WTC11 (cell line): ENCODE results near the gene MRPL11. TPM values are rescaled to one million over a fixed set of nuclear protein-coding genes. Genes with fewer than 3 reads are reported as not detected.

Experiments used
- ATAC-seq: fragments of 200-7000 bp; cut with Tn5 transposase; 2 replicates; pipeline ENCODE4 v1.10.0; 2021; ENCODE audit warnings: mild to moderate bottlenecking, moderate library complexity
- CTCF ChIA-PET: fragments of 300-600 bp; sonication (Branson Sonifier 250); formaldehyde crosslinking; loops from one replicate; lab custom pipeline; 2021; ENCODE audit warnings: antibody characterized with exemption; lab: Charles Lee
- POLR2A ChIA-PET: fragments of 350-600 bp; sonication (Branson Sonifier 250); formaldehyde crosslinking; loops from one replicate; lab custom pipeline; 2021; ENCODE audit warnings: antibody characterized with exemption; lab: Charles Lee
- DNase-seq: peaks from one replicate; pipeline ENCODE4 v3.0.0; 2021; ENCODE audit warnings: low spot score
- H3K27ac Mint-ChIP-seq: 2 replicates; pipeline ENCODE4 v1.8.0; 2021; ENCODE audit warnings: mixed read lengths
- H3K27me3 Mint-ChIP-seq: 2 replicates; pipeline ENCODE4 v1.8.0; 2021; ENCODE audit warnings: low read depth, mild to moderate bottlenecking, moderate library complexity, mixed read lengths
- H3K36me3 Mint-ChIP-seq: 2 replicates; pipeline ENCODE4 v1.8.0; 2021; ENCODE audit warnings: mixed read lengths
- H3K4me1 Mint-ChIP-seq: 2 replicates; pipeline ENCODE4 v1.8.0; 2022; ENCODE audit warnings: mixed read lengths
- H3K4me3 Mint-ChIP-seq: 2 replicates; pipeline ENCODE4 v1.8.0; 2021; ENCODE audit warnings: mild to moderate bottlenecking, moderate library complexity, mixed read lengths
- H3K9me3 Mint-ChIP-seq: 2 replicates; pipeline ENCODE4 v1.8.0; 2021; ENCODE audit warnings: mixed read lengths
- AFF4 ChIP-seq: sonication (generic); formaldehyde crosslinking; IDR thresholded peaks from 2 replicates; pipeline ENCODE4 v1.8.1; 2023; ENCODE audit warnings: mild to moderate bottlenecking, missing genetic modification reagents, borderline replicate concordance
- ATF1 ChIP-seq: sonication (generic); formaldehyde crosslinking; IDR thresholded peaks from 2 replicates; pipeline ENCODE4 v1.8.1; 2023; ENCODE audit warnings: mild to moderate bottlenecking, moderate library complexity, missing genetic modification reagents
- ATF2 ChIP-seq: sonication (generic); formaldehyde crosslinking; IDR thresholded peaks from 2 replicates; pipeline ENCODE4 v1.8.1; 2022; ENCODE audit warnings: low read depth, missing genetic modification reagents, borderline replicate concordance
- ATF6 ChIP-seq: sonication (generic); formaldehyde crosslinking; IDR thresholded peaks from 2 replicates; pipeline ENCODE4 v1.8.1; 2023; ENCODE audit warnings: mild to moderate bottlenecking, missing genetic modification reagents
- CTCF ChIP-seq: fragments of 200-600 bp; IDR thresholded peaks from 2 replicates; pipeline ENCODE4 v1.8.0; 2022; ENCODE audit warnings: antibody characterized with exemption
- FOXJ3 ChIP-seq: sonication (generic); formaldehyde crosslinking; IDR thresholded peaks from 2 replicates; pipeline ENCODE4 v1.9.0; 2021; ENCODE audit warnings: missing genetic modification reagents, mild to moderate bottlenecking, borderline replicate concordance
- FOXK1 ChIP-seq: sonication (generic); formaldehyde crosslinking; IDR thresholded peaks from 2 replicates; pipeline ENCODE4 v1.8.0; 2022; ENCODE audit warnings: mild to moderate bottlenecking, moderate library complexity, missing genetic modification reagents
- FOXP1 ChIP-seq: sonication (generic); formaldehyde crosslinking; IDR thresholded peaks from 2 replicates; pipeline ENCODE4 v1.8.0; 2022; ENCODE audit warnings: missing genetic modification reagents, mild to moderate bottlenecking, moderate library complexity, borderline replicate concordance
- GABPB1 ChIP-seq: sonication (generic); formaldehyde crosslinking; IDR thresholded peaks from 2 replicates; pipeline ENCODE4 v1.8.1; 2023; ENCODE audit warnings: mild to moderate bottlenecking, missing genetic modification reagents
- JUN ChIP-seq: sonication (generic); formaldehyde crosslinking; IDR thresholded peaks from 2 replicates; pipeline ENCODE4 v1.8.0; 2023; ENCODE audit warnings: mild to moderate bottlenecking, missing genetic modification reagents
- KAT7 ChIP-seq: sonication (generic); formaldehyde crosslinking; IDR thresholded peaks from 2 replicates; pipeline ENCODE4 v1.8.1; 2023; ENCODE audit warnings: missing genetic modification reagents, mild to moderate bottlenecking, borderline replicate concordance
- MXD4 ChIP-seq: fragments of 250-450 bp; sonication (Bioruptor Pico); IDR thresholded peaks from 2 replicates; pipeline ENCODE4 v1.8.0; 2021; ENCODE audit warnings: mild to moderate bottlenecking, moderate library complexity, borderline replicate concordance
- NR2C2 ChIP-seq: sonication (generic); formaldehyde crosslinking; IDR thresholded peaks from 2 replicates; pipeline ENCODE4 v1.8.0; 2022; ENCODE audit warnings: mild to moderate bottlenecking, missing genetic modification reagents
- SP1 ChIP-seq: sonication (generic); formaldehyde crosslinking; conservative IDR thresholded peaks from 2 replicates; pipeline ENCODE4 v1.8.1; 2022; ENCODE audit warnings: missing genetic modification reagents
- STAT6 ChIP-seq: sonication (generic); formaldehyde crosslinking; conservative IDR thresholded peaks from 2 replicates; pipeline ENCODE4 v1.8.1; 2023; ENCODE audit warnings: mild to moderate bottlenecking, low read depth, missing genetic modification reagents, moderate library complexity
- TEAD1 ChIP-seq: sonication (generic); formaldehyde crosslinking; IDR thresholded peaks from 2 replicates; pipeline ENCODE4 v1.8.0; 2022; ENCODE audit warnings: mild to moderate bottlenecking, missing genetic modification reagents
- USF1 ChIP-seq: sonication (generic); formaldehyde crosslinking; IDR thresholded peaks from 2 replicates; pipeline ENCODE4 v1.8.0; 2022; ENCODE audit warnings: mild to moderate bottlenecking, missing genetic modification reagents
- ZBTB21 ChIP-seq: sonication (generic); formaldehyde crosslinking; IDR thresholded peaks from 2 replicates; pipeline ENCODE4 v1.8.1; 2023; ENCODE audit warnings: mild to moderate bottlenecking, missing genetic modification reagents, borderline replicate concordance
- ZNF219 ChIP-seq: sonication (generic); formaldehyde crosslinking; IDR thresholded peaks from 2 replicates; pipeline ENCODE4 v1.8.0; 2023; ENCODE audit warnings: missing genetic modification reagents, mild to moderate bottlenecking, borderline replicate concordance
- ZNF416 ChIP-seq: fragments of 250-450 bp; sonication (Bioruptor Pico); IDR thresholded peaks from 2 replicates; pipeline ENCODE4 v1.9.0; 2021; ENCODE audit warnings: mild to moderate bottlenecking, inconsistent platforms
- total RNA-seq: library from RNA; stranded (reverse); gene quantifications from 3 replicates; pipeline ENCODE4 v1.2.3, GENCODE V29; 2021

MRPL11 gene
- total RNA-seq, 1 experiment from 2014 or later, result 137 TPM

GRCh38 chr11:66466225-66467033, 27.8 kb upstream of the MRPL11 start, which contains the start of gene PELI3 (continued):
- TF ChIP-seq NR2C2 (CRISPR knock-in tag), result no peak
- TF ChIP-seq ATF1 (CRISPR knock-in tag), result no peak
- 0 out of 2 replicates have a peak, but pooled peaks have one; percentile 37 for TF ChIP-seq ZNF219 (CRISPR knock-in tag)
- TF ChIP-seq CTCF, result no peak
- TF ChIP-seq ZBTB21 (CRISPR knock-in tag), result 0 out of 2 replicates have a peak, but pooled peaks have one; percentile 36
- no peak for TF ChIP-seq MXD4 (CRISPR knock-in tag)
- no peak for TF ChIP-seq TEAD1 (CRISPR knock-in tag)
- TF ChIP-seq FOXP1 (CRISPR knock-in tag), result peak; percentile 70; the same call in 1 of the 2 replicates
- no peak for TF ChIP-seq ATF6 (CRISPR knock-in tag)
- TF ChIP-seq FOXK1 (CRISPR knock-in tag), result no peak
- no peak for TF ChIP-seq ATF2 (CRISPR knock-in tag)

- CTCF ChIA-PET, result interaction anchor here (0.9 to 3.5 kb wide), 14 partner anchors 11 to 510 kb away, joined by 3 to 52 read pairs (median 12); partner anchors contain the start of genes CTSF, DPP3, MRPL11 and NPAS4
- H3K4me3 Mint-ChIP-seq, result peak overlapping the region; percentile 88
- peaks cover 18% of the 10 kb centered on the region for H3K36me3 Mint-ChIP-seq
- POLR2A ChIA-PET, result interaction anchor here (0.6 to 3.5 kb wide), 5 partner anchors 14 to 44 kb away, joined by 3 to 22 read pairs (median 5); partner anchors contain the start of genes DPP3 and MRPL11
- DNase-seq, result no peak
- no peak for ATAC-seq
- no peaks in the 10 kb centered on the region; the same call in 1 of the 2 replicates for H3K27me3 Mint-ChIP-seq
- H3K4me1 Mint-ChIP-seq, result peaks cover 43% of the 10 kb centered on the region
- H3K27ac Mint-ChIP-seq, result peak overlapping the region; percentile 90
- peaks cover 23% of the 10 kb centered on the region for H3K9me3 Mint-ChIP-seq
- no peak for TF ChIP-seq KAT7 (CRISPR knock-in tag)
- no peak for TF ChIP-seq USF1
- TF ChIP-seq JUN, result no peak
- TF ChIP-seq STAT6, result no peak
- TF ChIP-seq FOXJ3, result no peak
- TF ChIP-seq ZNF416 (CRISPR knock-in tag), result no peak
- no peak for TF ChIP-seq GABPB1
- no peak for TF ChIP-seq SP1
- TF ChIP-seq AFF4 (CRISPR knock-in tag), result no peak
These were observed 27.0 kb upstream of the MRPL11 start for GRCh38 chr11:66465373-66466224.
